Thoracic aorta (tissue), 2 donors: ENCODE results near the gene TPX2. TPM values are rescaled to one million over a fixed set of nuclear protein-coding genes. Genes with fewer than 3 reads are reported as not detected.

Source experiments
- ATAC-seq: fragments of 150-250 bp; one replicate; pipeline ENCODE4 v1.8.0; 2017; ENCODE audit warnings: low read depth; ENCODE audit not compliant: insufficient number of reproducible peaks, low FRiP score
- DNase-seq: peaks from one replicate; pipeline ENCODE4 v3.0.0-alpha.2; 2020; ENCODE audit warnings: low spot score
- H3K27ac ChIP-seq, 2 donors: fragments of 200-600 bp; sonication (generic); 1 replicate in 1 of 2; 2 replicates in 1 of 2; pipeline ENCODE4 v1.5.1; 2016; ENCODE audit warnings: mild to moderate bottlenecking in 2 of 2, moderate library complexity in 2 of 2
- H3K27me3 ChIP-seq: fragments of 200-600 bp; sonication (generic); replicated peaks from 2 replicates; pipeline ENCODE4 v1.6.0; 2016; ENCODE audit warnings: mild to moderate bottlenecking; ENCODE audit not compliant: insufficient read depth
- H3K36me3 ChIP-seq: fragments of 200-600 bp; sonication (generic); one replicate; pipeline ENCODE4 v1.5.1; 2016
- H3K4me1 ChIP-seq, 2 donors: fragments of 200-600 bp; sonication (generic); 1 replicate in 1 of 2; 2 replicates in 1 of 2; pipeline versions ENCODE4 v1.5.1 to v1.6.0; 2016; ENCODE audit warnings: low read depth in 2 of 2, mild to moderate bottlenecking in 1 of 2; ENCODE audit not compliant: control insufficient read depth in 1 of 2
- H3K4me3 ChIP-seq: fragments of 200-600 bp; sonication (generic); 2 replicates; pipeline ENCODE4 v1.5.1; 2016; ENCODE audit warnings: mild to moderate bottlenecking
- H3K9me3 ChIP-seq: fragments of 200-600 bp; sonication (generic); 2 replicates; pipeline ENCODE4 v1.5.1; 2016
- CTCF ChIP-seq: fragments of 200-600 bp; sonication (generic); IDR thresholded peaks from one replicate; pipeline ENCODE4 v1.5.1; 2019; ENCODE audit warnings: antibody characterized with exemption
- total RNA-seq, 2 donors: library from RNA; depleted of rRNA; stranded (reverse); fragments of >200 nt; gene quantifications; one replicate each; pipeline versions ENCODE4 v1.1.0 to v1.2.3, GENCODE V29; 2016

TPX2 gene
- total RNA-seq, 2 donors from 2014 or later, result 1.5 TPM

GRCh38 chr20:31704225-31705119, 34.6 kb upstream of the TPX2 start:
- Histone ChIP-seq H3K27me3 (no peaks in the 10 kb centered on the region), H3K36me3 (peaks cover 15% of the 10 kb centered on the region), H3K4me1 (peaks cover 66 to 85% of the 10 kb centered on the region in 2 donors), H3K4me3 (no peak overlapping the region), H3K27ac (peak overlapping the region; percentile 49 to 64), H3K9me3 (no peaks in the 10 kb centered on the region)
- no peak for DNase-seq
- TF ChIP-seq CTCF, result no peak
- no peak for ATAC-seq

- DNase-seq, result no peak
- Histone ChIP-seq H3K27me3 (no peaks in the 10 kb centered on the region), H3K27ac (peak overlapping the region in 1 of 2 donors; percentile 64), H3K36me3 (peaks cover 15% of the 10 kb centered on the region), H3K4me3 (no peak overlapping the region), H3K9me3 (no peaks in the 10 kb centered on the region), H3K4me1 (peaks cover 62 to 82% of the 10 kb centered on the region in 2 donors)
- no peak for ATAC-seq
- no peak for TF ChIP-seq CTCF
Observed at GRCh38 chr20:31705191-31705590, 33.9 kb upstream of the TPX2 start.

GRCh38 chr20:31705598-31706597, 33.2 kb upstream of the TPX2 start:
- Histone ChIP-seq H3K9me3 (no peaks in the 10 kb centered on the region), H3K4me1 (peaks cover 62 to 82% of the 10 kb centered on the region in 2 donors), H3K4me3 (no peak overlapping the region), H3K27me3 (no peaks in the 10 kb centered on the region), H3K36me3 (peaks cover 15% of the 10 kb centered on the region), H3K27ac (peak overlapping the region in 1 of 2 donors; percentile 64)
- no peak for DNase-seq
- no peak for TF ChIP-seq CTCF
- ATAC-seq, result no peak

GRCh38 chr20:31706607-31707257, 32.4 kb upstream of the TPX2 start:
- peak overlapping the region; percentile 37 to 64 for H3K27ac ChIP-seq
- H3K4me1 ChIP-seq, result peaks cover 62 to 82% of the 10 kb centered on the region in 2 donors
- TF ChIP-seq CTCF, result no peak
- H3K36me3 ChIP-seq, result peaks cover 15% of the 10 kb centered on the region
- no peaks in the 10 kb centered on the region for H3K27me3 ChIP-seq
- H3K9me3 ChIP-seq, result no peaks in the 10 kb centered on the region
- no peak overlapping the region for H3K4me3 ChIP-seq
- DNase-seq (no peak), ATAC-seq (no peak)
